Forelimb muscle (tissue), 1 donor: ENCODE measurements around the gene GRM5. TPM values are rescaled to one million over a fixed set of nuclear protein-coding genes. Genes with fewer than 3 reads are reported as not detected.
"Not testable (repeated sequence)": the region's sequence is repeated elsewhere in the genome, so short reads cannot be mapped to it uniquely, and the experiment has no call there.

ENCODE experiments used
- DNase-seq: peaks from one replicate; pipeline ENCODE4 v3.0.0-alpha.2; 2013; ENCODE audit warnings: low read depth
- polyA plus RNA-seq: library from polyadenylated mRNA; unstranded; fragments of 120-200 nt; gene quantifications from one replicate; pipeline ENCODE4 v1.2.1, GENCODE V29; 2013; ENCODE audit not compliant: insufficient read length

The GRM5 gene
- not detected for polyA plus RNA-seq

DNA sequence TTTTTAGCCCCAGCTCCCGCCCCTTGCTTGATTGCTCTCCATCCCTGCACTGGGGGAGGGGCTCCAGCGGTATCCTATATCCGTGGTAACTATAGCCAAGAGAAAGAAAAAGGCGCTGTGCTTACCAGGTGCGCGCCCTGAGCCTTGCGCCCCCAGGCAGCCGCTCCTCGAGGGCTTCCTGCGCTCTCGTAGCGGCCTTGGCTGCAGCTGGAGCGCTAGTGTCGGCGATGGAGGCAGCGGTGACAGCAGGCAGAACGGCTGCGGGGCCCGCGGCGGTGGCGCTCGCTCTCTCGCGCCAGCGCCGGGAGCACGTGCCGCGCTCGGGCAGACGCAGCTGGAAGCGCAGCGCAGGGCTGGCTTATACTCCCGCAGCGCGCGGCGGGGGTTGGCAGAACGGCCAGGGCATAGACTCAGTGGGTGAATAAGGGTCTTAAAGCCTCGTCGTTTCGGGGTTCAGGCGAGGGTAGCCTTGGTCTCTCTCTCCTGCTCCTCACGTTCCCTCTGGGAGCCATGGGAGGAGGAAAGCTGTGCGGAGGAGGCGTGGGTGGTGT lies at the start of gene GRM5:
TSS of gene GRM5 (minus strand) at position 332 of the 551 bp plus-strand sequence. CDS start 18,110 bp downstream, outside the sequence.
- not testable (repeated sequence) for DNase-seq

DNA sequence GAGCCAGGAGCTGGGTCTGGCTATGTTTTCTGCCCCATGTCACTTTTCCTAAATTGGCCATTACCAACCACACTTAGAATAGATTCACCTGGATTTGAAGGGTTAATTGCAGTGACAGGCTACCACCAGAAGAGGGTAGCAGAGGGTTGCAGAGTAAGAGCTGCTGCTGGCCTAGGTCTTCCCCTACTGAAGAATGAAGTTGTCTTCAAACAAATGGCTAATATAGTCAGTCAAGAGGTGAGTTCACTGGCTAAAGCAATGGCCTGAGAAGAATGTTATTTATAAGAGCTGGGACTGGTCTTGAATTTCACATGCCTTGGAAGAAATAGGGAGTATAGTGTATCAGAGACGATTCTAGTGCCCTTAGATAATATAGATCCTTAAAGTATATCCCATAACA lies 32.2 kb upstream of the GRM5 start:
- DNase-seq = not testable (repeated sequence)

DNA sequence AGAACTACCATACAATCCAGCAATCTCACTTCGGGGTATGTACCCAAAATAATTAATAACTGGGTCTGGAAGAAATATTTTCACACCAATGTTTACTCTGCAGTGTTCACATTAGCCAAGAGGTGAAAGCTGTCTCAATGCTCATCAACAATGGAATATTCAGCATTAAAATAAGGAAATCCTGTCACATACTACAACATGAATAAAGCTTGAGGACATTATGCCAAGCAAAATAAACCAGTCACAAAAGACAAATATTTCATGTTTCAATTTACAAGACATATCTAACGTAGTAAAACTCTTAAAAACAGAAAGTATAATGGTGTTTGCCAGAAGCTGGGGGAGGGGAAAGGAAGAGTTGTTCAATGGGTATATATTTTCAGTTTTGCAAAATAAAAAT lies 28.0 kb upstream of the GRM5 start:
- DNase-seq = not testable (repeated sequence)

DNA sequence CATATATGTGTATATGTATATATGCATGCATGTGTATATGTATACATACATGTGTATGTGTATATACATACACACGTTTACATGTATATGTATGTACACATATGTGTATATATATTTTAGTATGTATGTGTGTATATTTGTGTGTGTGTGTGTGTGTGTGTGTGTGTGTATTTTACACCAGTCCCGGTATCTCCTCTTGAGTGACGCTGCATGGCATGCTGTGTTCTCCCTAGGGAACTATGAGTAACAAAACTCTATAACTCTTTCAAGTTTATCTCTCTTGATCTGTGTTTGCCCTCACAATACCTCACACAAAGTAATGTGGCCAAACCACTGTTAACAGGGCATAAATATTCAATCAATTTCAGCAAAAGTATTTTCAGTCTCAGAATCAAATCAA lies 19.2 kb upstream of the GRM5 start:
- DNase-seq = not testable (repeated sequence)

DNA sequence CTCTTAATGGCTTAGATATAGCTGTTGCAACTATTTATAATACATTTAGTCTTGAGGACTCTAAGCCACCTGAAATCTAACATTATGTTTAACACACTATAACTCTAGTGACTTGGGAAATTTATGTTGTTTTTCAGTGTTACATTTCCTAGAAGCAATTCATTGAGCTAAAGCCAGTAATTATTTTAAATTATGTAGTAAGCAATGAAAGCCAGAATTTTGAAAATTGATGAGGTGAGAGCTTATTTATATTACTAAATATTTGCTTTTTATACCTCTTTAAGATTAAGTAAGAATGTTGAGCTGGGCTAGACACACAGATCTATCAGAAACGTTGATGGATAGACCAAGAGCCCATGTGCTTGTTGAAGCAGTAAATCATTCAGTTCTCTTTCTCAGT lies 5.1 kb upstream of the GRM5 start:
- DNase-seq = not testable (repeated sequence)

DNA sequence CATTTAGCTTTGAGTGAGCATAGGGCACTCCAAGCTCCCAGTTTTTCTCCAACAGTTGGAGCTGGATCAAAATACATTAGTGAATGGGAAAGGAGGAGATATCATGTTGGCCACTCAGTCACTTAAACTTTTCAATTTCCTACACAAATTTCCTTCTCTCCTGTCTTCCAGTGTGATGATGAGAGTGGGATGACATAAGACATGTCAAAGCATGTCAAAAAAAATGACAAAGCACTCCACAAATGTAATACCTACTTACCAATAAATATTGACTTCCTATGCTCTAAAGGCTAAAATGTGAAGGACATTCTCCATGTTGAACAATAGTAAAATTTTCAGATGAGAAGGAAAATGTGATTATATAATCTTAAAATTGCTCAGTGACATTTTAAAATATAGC lies 1.5 kb upstream of the GRM5 start:
- no peak for DNase-seq

DNA sequence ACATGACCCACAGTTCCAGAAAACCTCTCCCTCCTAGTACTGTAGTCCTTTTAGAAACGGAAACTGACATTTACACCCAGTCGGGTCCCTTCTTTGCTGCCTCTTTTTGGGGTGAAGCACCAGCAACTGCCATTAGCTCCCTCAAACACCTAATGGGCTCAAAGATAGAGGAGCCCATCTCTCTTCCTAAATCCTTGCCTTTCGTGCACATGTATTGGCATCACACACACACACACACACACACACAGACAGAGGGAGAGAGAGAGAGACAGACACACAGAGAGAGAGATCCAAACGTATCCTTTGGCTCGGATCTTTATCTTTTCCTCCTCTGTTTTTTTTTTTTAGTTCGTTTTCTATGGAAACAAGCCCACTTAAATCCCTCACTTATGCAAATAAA lies 716 bp downstream of the GRM5 start:
- DNase-seq = no peak

DNA sequence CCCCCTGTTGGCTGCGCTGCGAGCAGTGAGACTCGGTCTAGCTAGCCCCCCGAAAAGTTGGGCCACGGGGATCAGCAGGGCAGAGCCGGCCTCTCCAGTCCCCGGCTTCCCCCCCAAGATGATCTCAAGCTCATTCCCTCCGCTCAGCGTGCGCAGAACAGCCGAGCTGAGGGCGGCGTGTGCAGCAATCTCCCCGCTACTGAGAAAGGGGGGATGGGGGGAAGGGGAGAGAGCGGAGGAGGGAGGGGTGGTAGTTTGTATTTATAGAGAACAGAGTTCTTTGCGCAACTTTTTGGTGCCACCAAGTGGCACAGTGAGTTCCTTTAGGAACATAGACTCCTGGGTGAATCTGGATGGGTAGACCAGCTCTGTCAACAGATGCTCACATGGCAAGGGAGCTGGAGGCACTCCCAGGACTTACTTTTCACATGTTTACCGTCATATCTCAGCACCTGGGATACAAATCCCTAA lies 2.3 kb downstream of the GRM5 start:
- not testable (repeated sequence) for DNase-seq

DNA sequence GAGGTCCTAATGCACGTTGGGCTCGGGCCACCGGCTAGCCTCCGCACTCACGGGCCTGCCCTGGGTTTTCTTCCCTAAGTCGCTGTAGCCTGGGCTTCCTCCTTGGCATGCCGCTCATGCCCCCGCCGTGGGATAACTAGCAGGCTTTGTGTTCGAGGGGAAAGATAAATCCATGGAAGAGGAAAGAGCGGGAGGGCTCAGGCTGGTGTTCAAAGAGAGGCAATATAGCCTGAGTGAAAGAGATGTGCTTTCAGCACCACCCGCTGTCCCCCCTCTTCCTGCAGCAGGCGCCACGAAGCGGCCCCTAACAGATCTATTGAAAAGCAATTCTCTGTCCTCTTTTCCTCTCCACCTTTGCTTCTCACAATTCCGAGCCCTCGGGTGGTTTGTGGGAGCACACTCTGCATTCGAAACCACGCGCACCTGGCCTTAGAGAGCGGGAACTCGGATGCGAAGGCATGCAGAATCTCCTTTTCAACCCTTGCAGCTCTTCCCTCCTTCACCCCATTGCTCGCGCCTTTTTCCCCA lies 2.9 kb downstream of the GRM5 start:
- DNase-seq = not testable (repeated sequence)

DNA sequence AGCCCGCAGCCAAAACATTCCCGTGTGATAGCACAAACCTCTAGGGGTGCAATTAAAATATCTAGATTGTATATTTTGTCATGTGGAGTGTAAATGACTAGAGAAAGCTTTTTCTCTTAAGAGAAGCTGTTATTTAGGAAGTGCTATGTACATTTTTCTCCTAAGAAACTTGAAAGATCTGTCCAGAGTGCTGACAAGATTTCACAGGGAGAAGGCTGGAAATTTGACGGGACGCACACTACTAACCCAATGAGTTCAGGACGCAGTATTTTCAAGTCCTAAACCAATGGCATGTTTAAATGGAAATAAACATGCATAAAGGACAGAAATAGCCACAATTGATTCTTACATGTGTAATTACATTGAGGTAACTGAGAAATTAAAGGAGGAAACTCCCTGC lies 3.9 kb downstream of the GRM5 start:
- DNase-seq = not testable (repeated sequence)

DNA sequence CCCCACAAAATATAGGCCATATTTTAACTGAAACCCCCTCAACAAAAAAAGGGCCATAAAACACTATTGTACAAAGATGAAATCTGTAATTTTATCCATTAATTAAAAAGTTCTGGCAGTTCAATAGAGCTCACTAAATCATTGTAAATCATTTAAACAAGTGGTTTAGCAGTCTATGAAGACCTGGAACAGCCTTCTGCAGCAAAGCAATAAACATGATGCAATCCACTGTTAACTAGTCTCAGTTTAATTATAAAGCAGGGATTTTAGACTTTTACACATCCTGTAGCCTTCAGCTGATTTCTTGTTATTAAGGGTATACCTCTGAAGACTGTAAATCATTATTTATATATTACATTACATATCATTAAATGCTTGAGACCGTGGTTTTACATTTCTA lies 8.4 kb downstream of the GRM5 start:
- not testable (repeated sequence) for DNase-seq

DNA sequence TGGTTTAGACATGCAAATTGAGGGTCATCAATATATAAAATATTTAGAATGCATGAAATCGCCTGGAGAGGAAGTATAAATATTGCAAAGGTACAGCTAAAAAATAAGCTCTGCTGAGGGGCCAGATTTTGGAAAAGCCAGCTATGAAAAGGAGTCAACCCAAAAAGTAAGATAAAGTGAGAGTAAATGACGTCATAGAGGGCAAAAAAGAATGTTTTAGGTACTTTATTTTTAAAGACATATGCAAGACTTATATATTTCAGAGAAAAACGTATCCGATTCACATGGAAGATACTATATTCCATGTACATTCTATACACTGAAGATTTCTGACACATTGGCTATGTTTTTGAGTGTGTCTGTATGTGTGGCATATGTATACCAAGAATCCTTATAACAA lies 13.6 kb downstream of the GRM5 start:
- DNase-seq = no peak

DNA sequence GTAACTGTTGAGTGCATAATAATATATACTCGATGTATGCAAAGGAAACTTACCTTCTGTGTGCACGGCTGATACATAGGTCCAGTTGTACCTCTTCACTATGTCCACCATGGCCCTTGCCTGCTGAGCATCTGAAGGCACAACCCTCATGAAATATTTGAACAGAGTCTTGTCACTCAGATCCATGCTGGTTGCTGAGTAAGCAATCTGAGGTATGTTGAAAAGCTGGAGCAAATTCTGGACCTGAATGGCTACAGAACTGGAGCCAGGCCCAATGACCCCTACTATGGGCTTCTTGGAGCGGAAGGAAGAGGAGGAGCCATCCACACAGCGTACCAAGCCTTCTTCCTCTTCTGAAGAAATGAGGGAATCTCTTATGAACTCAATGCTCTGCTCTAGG lies 18.6 kb downstream of the GRM5 start:
- DNase-seq = not testable (repeated sequence)

DNA sequence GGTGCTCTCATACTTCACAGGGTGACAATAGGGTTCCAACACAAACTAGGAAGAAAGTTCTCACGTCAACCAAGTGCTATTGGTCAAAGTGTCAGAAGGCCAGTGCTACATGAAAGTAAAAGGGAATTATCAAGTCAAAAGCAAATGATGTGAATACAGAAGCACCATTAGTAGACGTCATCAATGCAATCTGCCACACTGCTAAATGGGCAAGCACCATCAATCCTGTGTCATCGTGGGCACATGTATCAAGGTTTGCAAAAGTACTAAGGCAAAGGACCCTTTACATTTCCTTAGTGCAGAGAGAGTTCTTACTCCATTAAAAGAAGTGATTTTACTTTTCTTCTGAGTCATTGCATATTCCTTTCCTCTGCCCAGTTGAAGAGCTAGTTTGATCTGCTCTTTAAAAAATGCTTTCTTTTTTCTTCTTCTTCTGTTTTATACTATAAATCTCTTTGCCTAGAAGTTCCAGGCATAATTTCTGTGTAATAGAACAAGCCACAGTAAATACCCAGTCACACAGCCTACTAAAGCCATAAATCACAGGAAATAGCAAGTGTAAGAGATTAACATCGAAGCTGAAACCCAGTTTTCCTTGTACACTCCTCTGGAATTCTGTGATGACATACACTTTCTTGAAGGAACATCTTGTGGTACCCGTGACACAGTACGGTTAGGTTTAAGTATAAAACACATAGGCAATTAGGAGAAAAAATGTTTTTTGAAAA lies 21.8 kb downstream of the GRM5 start:
- DNase-seq = not testable (repeated sequence)

DNA sequence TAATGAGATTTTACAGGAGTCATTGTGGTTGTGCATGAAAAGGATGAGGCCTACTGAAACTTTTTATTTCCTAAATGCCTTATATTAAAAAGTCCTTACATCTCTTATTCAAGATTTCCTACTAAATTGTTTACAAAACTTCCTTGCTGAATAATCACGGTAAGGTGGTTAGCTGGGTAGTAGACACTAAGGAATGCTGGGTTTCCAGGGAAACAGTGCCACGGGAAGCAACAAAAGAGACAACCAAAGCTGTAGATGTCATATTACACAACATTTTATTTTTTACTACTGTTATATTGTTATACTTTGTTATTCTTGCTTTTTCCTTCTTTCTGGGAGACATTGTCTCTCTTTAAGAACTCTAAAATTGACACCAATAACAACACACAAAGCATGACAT lies 36.1 kb downstream of the GRM5 start:
- DNase-seq = not testable (repeated sequence)

DNA sequence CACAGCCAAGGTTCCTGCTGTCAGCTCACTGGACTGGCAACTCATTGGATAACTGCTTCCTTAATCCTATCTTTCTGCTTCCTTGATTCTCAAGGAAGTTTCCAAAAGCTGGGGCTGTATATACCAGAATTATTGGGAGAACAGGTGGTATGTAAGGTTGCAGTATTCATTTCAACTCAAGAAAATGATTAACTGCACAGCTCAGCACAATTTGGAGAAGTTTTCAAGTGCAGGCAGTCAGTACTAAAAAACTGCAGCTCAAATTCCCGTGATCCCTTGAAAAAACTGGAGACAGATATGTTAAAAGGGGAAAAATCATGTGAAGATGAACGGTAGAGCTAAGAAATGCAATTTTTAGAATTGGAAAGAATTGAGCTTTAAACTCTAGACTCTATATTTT lies 44.4 kb downstream of the GRM5 start:
- DNase-seq = no peak

DNA sequence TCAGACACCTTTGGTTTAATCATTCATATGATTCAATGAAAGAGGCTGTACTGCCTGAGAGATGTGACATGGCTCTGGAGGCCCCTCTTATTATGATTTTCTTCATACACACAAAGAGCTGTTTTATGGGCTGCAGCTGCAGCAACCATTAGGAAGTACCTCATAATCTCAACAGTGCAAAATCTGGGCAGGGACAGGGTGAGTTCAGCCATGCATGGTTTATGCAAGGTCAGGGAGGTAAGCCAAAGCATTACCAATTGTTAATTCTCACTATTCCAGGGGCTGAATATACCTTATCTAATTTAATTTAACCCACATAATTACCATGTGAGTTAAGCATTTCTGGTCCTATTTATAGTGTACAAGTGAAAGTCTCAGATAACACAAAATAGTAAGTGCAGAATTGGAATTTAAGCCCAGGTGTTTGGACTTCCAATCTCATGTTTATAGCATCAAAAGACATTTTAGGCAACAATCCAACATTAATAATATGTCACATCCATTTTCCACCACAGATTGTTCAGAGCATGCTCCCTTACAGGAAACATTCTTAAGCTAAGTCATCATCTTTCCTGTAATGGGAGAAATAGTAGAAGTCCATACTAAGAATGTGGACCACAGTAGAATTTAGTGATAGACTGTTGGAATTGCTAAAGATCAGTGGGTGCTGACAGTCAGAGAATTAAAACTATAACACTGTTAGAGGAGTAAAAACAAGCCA lies 45.8 kb downstream of the GRM5 start:
- not testable (repeated sequence) for DNase-seq

DNA sequence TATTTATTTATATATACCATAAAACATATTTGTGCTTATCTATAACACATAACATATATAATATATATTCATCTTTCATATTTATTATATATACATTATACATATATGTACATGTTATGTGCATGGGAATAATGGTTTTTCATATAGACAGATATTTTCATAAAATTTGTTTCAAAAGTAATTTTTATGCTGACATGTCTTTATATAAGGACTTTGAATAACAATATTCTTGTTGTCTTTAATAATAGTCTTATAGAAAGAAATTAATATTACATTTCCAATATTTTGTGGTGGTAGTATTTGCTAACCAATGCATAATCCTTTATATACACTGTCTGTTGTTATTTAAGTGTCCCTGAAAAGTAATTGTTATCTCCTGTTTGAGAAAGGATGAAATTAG lies 49.6 kb downstream of the GRM5 start:
- DNase-seq = no peak

DNA sequence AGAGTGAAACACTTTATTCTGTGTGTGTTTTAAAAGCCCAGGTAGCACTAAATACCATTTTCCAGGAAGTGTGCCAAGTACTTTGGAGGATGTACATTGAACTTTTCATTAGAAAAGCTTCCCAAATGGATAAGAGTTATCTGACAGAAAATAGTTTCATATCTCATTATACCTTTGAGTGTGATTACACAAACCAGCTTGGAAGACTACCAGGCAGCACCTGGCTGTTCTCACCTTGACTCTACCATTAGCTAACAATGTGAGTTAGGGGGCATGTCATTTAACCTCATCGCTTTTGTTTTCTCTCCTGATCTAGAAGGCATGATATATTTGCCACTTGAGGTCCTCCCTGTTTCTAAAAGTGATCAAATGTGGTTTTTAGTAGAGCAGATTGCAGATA lies 50.2 kb downstream of the GRM5 start:
- no peak for DNase-seq

DNA sequence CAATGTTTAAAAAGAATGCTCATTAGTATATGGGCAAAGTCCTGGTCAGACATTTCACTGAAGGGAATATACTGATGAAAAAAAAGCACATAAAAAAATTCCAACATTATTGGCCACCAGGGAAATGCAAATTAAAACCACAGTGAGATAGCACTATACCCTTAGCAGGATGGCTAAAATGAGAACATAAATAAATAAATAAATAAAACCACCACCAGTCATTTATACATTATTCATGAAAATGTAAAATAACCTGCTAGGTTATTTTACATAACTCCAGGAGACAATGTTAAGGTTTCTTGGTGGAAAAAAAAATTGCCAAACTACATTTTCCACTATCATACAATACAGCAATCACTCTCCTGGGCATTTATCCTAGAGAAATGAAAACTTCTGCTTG lies 64.9 kb downstream of the GRM5 start:
- DNase-seq = not testable (repeated sequence)

DNA sequence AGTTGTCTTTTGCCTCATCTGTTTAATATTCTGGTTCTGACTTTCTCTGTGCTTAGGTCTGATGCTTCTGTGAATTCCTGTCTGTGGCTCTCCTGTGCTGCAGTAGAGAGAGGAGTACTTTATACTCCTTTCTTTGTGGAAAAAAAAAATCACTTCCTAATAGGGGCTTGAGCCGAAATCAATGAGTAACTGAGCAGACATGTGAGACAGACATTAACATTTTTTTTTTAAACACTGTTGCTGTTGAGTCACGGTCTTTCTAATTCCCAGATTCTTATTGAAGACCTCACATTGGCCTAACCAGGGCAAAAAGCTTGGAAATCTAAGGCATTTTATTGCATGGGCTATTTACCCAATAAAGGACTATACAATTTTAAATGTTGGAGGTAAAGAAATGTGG lies 86.1 kb downstream of the GRM5 start:
- DNase-seq = no peak

DNA sequence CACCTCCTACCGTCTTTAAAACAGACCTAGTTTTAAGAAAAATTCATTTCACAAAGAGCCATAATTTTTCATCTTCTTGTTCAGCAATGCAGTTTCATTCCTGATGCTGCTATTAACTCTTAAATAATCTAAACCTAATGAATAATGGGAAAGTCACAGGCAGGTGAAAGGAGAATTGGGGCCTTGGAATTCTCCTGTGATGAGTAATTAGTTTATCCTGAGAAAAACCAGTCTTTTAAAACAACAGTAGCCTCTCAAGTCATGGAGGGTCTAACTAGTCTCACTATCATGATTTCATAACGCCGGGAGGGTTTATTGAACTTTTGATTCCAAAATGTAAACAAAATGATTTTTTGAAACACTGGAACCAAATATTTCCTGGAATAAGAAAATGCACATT lies 86.8 kb downstream of the GRM5 start:
- DNase-seq = not testable (repeated sequence)
